HG03571 (cell line): Measurements from ENCODE around the gene MRTO4.
"Not testable (repeated sequence)": the region's sequence is repeated elsewhere in the genome, so short reads cannot be mapped to it uniquely, and the experiment has no call there.

Source experiments
- ATAC-seq: cut with Tn5 transposase; IDR thresholded peaks from one replicate; pipeline ENCODE4 v1.9.1; 2021; ENCODE audit not compliant: unreplicated experiment

Gene MRTO4

DNA sequence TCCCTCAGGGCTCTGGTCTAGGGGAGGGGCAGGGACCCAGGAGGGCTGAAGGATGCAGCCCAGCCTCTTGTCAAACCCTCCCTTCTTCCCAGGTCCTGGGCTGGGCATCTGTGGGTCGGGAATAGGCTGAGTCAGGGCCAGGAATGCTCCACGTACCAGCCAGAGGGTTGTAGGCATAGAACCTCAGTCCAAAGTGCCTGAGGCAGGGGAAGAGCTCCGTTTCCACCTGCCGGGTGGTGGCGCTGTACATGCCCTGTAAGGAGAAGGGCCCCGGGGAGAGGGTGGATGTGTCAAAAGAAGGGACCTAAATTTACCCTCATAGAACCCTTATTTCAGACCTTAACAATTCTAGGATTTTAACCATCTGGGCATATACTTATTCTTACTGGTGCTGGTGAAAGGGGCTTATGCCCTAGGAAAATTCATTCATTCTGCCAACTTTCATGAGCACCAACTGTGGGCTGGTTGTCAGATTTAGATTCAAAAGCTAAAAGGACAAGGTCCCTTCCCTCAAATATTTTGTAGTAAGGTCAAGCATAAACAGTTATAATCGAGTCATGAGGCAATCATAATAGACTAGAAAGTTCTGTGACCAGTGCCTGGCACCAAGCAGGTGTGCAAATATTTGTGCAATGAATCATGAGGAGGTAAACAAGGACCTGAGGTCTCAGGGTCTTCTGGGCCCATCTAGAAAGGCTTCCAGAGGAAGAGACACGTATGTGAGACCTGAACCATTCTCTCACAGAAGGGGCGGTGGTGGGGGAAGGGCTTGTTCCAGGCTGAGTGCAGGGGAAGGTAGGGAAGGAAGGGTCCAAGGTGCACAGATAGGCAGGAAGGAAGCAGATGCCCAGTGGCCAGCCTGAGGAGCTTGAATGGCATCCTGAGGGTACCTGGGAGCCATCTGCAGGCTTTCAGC lies 18.1 kb downstream of the MRTO4 start:
- ATAC-seq: not testable (repeated sequence)

DNA sequence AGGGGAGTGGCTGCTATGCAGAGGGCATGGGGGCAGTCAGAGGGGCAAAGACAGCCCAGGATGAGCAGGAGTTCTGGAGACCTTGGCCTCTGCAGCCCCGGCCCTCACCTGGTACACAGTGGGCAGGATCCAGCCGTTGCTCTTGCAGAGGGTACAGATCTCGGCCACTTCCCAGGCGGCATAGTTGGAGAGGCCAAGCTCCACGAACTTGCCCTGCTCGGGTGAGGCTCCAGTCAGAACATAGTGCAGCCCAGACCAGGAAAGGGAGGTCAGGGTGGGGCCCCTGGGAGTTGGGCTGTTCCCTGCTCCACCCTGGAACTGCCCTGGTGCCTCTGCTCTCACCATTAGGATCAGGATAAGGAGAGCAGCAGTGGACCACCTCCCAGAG lies 18.7 kb downstream of the MRTO4 start:
- not testable (repeated sequence) for ATAC-seq

DNA sequence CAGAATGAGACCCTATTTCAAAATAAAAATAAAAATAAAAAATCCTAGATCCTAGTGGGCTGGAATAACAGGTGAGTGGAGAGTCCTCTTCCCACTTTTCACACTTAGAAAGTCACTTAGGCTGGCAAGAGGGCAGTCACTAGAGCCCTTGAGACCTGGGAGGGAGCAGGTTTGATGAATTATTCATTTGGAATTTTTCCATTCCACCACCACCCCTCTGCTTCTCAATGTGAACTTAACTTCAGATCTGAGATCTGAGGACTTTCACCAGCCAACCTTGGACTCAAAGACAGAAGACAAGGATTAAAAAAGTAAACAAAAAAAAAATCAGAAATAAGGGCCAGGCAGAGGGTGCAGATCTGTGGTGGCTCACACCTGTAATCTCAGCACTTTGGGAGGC lies 20.5 kb downstream of the MRTO4 start:
- ATAC-seq: no peak

DNA sequence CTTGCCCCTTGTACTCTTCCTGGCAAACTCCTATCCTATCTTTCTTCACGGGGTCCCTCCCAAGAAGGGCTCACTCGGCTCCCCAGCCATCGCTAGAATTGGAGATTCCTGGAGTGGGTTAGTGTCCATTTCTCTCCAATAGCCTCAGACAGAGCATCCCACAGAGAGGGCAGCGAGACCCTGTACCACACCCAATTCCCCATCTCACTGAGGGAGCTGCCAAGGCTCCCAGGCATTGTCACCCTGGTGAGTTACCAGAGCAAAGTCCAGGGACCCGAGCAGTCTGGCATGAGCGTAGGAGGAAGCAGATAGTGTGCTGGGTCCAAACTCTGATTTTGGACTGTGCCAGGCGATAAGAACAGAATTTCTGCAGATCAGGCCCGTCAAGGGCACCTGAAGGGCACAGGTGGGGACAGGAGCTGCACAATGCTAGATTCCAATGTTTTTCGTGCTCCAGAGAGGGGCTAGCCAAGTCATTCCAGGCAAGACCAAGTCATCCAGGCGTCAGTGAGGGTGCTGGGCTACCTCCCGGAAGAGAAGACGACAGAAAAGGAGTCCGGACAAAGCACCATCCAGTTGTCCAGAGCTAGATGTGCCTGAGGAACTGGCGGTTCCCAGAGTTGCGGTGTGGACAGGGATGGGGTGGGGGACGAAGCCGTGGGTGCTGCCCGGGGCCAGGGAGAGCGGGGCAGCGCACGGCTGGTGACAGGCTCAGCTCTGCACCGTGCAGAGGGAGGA lies 21.7 kb downstream of the MRTO4 start:
- ATAC-seq: no peak

DNA sequence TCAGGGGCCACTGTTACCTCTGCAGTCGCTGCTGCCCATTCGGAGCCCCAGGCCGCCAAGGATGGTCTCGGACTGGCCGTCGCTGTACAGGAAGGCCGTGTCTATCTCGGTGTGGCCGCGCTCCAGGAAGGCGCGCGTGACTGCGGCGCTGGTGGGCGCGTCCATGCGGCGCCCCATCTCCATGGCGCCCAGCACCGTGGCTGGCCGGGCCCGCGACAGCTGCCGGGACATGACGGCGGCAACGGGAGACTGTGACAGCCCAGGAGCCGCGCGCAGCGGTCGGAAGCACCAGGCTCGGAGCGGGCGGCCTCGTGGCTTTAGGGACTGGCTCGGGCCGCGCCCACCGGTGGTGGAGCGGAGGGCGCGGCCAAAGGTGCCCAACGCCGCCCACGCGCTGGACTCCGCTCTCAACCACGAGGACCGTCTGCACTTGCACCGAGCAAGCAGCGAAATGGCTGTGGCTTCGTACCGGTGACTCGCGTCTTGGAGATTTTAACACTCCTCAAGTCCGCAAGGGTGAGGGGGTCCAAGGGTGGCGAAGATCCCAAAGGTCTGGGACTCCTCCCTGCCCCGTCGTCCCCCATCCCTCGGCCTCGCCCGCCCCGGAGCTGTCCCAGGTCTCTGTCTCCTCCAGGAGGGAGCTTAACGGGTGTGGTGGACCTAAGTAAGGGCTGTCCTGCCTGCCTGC lies 22.4 kb downstream of the MRTO4 start:
- ATAC-seq: not testable (repeated sequence)

DNA sequence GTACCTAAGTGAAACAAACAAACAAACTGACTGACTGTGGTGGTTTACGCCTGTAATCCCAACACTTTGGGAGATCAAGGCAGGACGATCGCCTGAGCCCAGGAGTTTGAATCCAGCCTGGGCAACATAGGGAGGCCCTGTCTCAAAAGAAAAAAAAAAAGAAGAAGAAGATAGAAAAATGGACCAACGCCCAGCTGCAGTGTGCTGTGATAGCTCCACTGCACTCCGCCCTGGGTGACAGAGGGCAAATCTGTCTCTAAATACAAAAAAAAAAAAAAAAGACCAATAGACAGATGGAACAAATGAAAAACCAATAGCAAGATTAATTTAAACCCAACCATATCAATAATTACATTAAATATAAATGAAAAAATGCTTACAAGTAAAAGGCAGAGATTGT lies 23.0 kb downstream of the MRTO4 start:
- ATAC-seq: no peak

DNA sequence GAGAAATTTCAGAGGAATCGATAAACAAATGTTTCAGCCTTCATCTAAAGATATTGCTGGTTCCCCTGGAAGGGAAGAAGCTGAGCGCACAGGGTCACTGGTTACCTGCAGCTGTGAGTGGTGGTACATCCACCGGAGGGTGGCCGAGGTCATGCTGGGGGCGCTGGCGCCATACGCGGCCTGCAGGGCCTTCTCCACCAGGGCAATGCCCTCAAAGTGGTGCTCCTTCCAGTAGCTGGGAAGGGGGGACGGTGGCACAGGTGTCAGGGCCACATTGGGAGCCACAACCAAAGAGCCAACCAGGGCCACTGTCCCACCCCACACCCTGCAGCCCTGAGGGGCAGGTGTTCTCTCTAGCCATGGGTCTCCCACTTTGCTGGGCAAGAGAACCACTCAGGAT lies 32.3 kb downstream of the MRTO4 start:
- no peak for ATAC-seq

DNA sequence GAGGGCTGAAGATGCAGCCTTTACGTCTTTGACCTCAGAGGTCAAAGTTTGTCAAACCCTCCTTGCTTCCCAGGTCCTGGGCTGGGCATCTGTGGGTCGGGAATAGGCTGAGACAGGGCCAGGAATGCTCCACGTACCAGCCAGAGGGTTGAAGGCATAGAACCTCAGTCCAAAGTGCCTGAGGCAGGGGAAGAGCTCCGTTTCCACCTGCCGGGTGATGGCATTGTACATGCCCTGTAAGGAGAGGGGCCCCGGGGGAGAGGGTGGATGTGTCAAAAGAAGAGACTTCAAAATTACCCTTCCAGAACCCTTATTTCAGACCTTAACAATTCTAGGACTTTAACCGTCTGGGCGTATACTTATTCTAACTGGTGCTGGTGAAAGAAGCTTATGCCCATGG lies 33.3 kb downstream of the MRTO4 start:
- ATAC-seq: no peak

DNA sequence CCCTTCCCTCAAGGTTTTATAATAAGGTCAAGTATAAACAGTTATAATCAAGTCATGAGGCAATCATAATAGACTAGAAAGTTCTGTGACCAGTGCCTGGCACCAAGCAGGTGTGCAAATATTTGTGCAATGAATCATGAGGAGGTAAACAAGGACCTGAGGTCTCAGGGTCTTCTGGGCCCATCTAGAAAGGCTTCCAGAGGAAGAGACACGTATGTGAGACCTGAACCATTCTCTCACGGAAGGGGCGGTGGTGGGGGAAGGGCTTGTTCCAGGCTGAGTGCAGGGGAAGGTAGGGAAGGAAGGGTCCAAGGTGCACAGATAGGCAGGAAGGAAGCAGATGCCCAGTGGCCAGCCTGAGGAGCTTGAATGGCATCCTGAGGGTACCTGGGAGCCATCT lies 33.8 kb downstream of the MRTO4 start:
- ATAC-seq: not testable (repeated sequence)

DNA sequence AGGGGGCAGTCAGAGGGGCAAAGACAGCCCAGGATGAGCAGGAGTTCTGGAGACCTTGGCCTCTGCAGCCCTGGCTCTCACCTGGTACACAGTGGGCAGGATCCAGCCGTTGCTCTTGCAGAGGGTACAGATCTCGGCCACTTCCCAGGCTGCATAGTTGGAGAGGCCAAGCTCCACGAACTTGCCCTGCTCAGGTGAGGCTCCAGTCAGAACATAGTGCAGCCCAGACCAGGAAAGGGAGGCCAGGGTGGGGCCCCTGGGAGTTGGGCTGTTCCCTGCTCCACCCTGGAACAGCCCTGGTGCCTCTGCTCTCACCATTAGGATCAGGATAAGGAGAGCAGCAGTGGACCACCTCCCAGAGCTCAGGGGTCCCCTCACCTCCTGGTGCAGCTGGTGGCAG lies 34.2 kb downstream of the MRTO4 start:
- ATAC-seq: not testable (repeated sequence)

DNA sequence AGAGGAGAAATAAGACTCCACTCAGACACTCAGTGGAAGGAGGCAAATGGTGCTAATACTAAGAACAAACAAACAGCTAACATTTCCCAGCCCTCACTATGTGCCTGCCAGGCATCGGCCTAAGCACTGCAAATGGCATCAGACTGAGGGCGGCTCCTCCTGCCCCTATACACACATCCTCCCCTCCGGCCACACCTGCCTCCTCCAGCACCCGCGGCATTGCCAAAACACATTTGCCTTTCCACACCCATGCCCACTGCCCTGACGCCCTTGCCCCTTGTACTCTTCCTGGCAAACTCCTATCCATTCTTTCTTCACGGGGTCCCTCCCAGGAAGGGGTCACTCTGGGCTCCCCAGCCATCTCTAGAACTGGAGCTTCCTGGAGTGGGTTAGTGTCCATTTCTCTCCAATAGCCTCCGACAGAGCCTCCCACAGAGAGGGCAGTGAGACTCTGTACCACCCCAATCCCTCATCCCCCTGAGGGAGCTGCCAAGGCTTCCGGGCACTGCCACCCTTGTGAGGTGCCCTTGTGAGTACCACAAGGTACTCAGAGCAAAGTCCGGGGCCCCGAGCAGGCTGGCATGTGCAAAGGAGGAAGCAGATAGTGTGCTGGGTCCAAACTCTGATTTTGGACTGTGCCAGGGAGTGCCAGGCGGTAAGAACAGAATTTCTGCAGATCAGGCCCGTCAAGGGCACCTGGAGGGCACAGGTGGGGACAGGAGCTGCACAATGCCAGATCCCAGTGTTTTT lies 36.0 kb downstream of the MRTO4 start:
- no peak for ATAC-seq

DNA sequence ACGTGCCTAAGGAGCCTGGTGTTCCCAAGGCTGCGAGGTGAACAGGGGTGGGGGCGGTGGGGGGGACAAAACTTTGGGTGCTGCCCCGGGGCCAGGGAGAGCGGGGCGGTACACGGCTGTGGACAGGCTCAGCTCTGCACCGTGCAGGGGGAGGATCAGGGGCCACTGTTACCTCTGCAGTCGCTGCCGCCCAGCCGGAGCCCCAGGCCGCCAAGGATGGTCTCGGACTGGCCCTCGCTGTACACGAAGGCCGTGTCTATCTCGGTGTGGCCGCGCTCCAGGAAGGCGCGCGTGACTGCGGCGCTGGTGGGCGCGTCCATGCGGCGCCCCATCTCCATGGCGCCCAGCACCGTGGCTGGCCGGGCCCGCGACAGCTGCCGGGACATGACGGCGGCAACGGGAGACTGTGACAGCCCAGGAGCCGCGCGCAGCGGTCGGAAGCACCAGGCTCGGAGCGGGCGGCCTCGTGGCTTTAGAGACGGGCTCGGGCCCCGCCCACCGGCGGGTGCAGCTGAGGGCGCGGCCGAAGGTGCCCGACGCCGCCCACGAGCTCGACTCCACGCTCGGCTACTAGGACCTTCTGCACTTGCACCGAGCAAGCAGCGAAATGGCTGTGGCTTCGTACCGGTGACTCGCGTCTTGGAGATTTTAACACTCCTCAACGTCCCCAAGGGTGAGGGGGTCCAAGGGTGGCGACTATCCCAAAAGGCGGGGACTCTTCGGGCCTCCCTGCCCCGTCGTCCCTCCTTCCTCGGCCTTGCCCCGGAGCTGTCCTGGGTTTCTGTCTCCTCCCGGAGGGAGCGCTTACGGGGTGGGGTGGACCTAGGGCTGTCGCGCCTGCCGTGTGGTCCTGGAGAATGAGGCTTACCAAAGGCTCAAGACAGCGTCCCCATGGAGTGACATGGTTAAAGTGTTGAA lies 37.0 kb downstream of the MRTO4 start, which contains the start of gene AKR7A3:
Gene AKR7A3, minus strand, starts transcription at position 447 of the 918 bp plus-strand sequence. Its CDS starts 61 bp downstream, at position 386.
- not testable (repeated sequence) for ATAC-seq

DNA sequence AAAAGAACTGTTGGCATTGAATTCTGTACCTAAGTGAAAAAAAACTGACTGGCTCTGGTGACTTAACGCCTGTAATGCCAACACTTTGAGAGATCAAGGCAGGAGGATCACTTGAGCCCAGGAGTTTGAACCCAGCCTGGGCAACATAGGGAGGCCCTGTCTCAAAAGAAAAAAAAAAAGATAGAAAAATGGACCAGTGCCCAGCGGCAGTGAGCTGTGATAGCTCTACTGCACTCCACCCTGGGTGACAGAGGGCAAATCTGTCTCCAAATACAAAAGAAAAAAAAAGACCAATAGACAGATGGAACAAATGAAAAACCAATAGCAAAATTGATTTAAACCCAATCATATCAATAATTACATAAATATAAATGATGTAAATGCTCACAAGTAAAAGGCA lies 37.6 kb downstream of the MRTO4 start:
- ATAC-seq: no peak

DNA sequence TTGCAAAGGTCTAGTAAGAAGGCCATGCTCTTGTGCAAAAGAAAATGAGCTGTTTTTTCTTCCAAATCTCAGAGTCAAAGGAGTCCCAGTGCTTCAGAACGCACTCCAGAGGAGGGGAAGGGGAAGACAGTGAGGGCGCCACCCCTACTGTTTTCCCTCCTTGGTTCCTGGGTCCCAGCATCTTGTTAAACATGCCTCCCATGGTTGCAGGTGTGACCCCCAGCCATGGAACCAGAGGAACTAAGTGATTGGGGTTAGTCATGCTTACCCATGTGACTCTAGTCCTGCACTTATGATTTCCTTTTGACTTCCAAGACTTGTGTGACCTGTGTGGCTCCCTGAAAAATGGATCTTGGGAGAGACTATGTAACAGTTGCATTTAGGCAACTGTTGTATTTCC lies 43.0 kb downstream of the MRTO4 start:
- ATAC-seq: no peak

DNA sequence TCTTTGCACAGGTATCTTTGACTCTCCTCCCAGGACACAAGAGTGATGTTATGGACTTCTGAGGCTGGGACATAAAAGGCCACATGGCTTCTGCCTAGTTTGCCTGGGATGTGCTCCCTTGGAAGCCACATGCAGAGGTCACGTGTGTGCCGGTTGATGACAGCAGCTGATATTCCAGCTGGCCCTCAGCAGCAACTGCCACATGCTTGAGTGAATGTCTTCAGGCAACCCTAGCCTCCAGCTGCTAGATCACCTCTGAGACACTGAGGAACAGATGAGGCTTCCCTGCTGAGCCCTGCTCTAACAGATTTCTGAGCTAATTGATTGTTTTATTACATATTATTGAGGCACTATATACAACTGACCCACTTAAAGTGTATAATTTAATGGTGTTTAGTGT lies 48.6 kb downstream of the MRTO4 start:
- no peak for ATAC-seq

DNA sequence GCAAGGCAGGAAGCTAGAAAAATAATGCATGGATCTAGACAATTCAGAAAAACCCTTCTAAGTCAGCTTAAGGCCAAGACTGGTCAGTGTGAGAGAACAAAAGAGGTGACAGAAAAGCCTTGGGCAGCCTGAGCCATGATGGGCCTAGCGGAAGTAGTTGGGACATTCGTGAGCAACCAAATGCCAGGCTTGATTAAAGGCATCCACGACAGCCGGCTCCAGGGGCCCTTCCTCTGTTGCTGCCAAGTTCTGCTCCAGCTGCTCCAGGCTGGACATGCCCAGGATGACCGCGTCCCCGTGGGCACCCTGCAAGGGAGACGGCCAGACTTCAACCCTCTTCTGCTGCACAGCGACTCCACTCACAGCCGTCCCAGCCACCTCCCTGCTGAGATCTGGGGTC lies 52.5 kb downstream of the MRTO4 start:
- ATAC-seq: not testable (repeated sequence)

DNA sequence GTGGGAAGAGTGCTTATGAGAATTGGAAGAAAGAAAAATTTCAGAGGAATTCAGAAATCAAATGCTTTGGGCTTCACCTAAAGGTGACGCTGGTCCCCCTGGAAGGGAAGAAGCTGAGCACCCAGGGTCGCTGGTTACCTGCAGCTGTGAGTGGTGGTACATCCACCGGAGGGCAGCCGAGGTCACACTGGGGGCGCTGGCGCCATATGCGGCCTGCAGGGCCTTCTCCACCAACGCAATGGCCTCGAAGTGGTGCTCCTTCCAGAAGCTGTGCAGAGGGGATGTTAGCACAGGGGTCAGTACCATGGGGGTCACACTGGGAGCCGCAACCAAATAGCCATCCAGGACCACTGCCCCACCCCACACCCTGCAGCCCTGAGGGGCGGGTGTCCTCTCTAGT lies 54.3 kb downstream of the MRTO4 start:
- no peak for ATAC-seq

DNA sequence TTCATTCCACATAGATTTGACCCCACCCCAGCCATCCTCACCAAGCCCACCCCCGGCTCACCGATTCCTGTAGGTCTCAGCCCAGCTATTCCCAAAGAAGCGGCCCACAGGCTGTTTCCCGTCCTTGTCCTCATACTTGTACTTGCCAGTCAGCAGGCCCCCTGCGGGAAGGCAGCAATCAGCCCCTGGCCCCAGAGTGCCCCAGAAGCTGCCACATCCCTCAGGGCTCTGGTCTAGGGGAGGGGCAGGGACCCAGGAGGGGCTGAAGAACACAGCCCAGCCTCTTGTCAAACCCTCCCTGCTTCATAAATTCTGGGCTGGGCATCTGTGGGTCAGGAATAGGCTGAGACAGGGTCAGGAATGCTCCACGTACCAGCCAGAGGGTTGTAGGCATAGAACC lies 55.3 kb downstream of the MRTO4 start:
- no peak for ATAC-seq

DNA sequence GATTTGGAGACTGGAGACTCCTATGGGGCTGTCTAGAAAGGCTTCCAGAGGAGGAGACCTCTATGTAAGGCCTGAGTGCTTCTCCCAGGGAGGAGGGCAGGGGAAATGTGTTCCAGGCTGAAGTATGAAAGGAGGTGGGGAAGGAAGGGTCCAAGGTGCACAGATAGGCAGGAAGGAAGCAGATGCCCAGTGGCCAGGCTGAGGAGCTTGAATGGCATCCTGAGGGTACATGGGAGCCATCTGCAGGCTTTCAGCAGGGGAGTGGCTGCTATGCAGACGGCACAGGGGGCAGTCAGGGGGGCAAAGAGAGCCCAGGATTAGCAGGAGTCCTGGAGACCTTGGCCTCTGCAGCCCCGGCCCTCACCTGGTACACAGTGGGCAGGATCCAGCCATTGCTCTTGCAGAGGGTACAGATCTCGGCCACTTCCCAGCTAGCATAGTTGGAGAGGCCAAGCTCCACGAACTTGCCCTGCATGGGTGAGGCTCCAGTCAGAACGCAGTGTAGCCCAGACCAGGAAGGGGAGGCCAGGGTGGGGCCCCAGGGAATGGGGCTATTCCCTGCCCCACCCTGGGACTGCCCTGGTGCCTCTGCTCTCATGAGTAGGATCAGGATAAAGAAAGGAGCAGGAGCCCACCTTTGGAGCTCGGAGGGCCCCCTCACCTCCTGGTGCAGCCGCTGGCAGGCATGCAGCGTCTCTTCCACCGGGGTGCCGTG lies 56.3 kb downstream of the MRTO4 start:
- no peak for ATAC-seq
